Mammary epithelial cell (primary cell): ENCODE results near the gene TNIK.

Experiments used
- EZH2 ChIP-seq: IDR thresholded peaks from 2 replicates; pipeline ENCODE4 v1.6.1; 2012; ENCODE audit warnings: low read length, inconsistent platforms, borderline replicate concordance
- TF ChIP-seq, protein P1 (sequence below), 2 donors: IDR thresholded peaks in 1 of 2; conservative IDR thresholded peaks in 1 of 2; 2 replicates each; pipeline ENCODE4 v1.5.1; 2011 to 2012; ENCODE audit warnings: inconsistent platforms in 2 of 2, low read length in 2 of 2, mild to moderate bottlenecking in 2 of 2, control low read depth in 1 of 2, low read depth in 1 of 2; ENCODE audit not compliant: insufficient read depth in 1 of 2; ENCODE audit errors: extremely low read depth in 1 of 2

DNA sequence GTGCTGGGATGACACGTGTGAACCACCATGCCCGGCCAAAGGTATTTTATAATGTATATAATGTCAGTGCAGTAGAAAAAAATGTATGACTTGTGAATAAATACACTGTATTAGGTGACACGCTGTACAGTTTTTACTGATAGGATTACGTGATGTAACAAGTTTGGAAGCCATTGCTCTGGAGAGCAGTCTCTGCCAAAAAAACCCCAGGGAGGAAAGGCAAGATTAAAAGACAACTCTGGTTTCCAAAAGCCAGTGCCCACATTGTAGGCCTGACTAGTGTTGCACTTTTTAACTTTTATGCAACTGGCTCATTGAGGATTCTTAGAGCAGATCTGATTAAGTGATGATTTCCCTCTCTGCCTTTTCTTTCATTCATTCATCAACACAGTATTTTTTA lies 371.7 kb downstream of the TNIK start:
- TF ChIP-seq, protein P1, sequence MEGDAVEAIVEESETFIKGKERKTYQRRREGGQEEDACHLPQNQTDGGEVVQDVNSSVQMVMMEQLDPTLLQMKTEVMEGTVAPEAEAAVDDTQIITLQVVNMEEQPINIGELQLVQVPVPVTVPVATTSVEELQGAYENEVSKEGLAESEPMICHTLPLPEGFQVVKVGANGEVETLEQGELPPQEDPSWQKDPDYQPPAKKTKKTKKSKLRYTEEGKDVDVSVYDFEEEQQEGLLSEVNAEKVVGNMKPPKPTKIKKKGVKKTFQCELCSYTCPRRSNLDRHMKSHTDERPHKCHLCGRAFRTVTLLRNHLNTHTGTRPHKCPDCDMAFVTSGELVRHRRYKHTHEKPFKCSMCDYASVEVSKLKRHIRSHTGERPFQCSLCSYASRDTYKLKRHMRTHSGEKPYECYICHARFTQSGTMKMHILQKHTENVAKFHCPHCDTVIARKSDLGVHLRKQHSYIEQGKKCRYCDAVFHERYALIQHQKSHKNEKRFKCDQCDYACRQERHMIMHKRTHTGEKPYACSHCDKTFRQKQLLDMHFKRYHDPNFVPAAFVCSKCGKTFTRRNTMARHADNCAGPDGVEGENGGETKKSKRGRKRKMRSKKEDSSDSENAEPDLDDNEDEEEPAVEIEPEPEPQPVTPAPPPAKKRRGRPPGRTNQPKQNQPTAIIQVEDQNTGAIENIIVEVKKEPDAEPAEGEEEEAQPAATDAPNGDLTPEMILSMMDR (conservative IDR thresholded peaks at IDR 0.05 in 1 of 2, IDR thresholded peaks at IDR 0.05 in 1 of 2; ENCODE audit: extremely low read depth in 1 of 2, insufficient read depth in 1 of 2, low read depth in 1 of 2, low read length in 2 of 2): no peak
- TF ChIP-seq EZH2: no peak
